GM19397 (cell line): Measurements from ENCODE around the gene LRMDA.
"Not testable (repeated sequence)": the region's sequence is repeated elsewhere in the genome, so short reads cannot be mapped to it uniquely, and the experiment has no call there.

Experiments used
- ATAC-seq: cut with Tn5 transposase; IDR thresholded peaks from one replicate; pipeline ENCODE4 v1.9.1; 2021; ENCODE audit warnings: mild to moderate bottlenecking, moderate library complexity; ENCODE audit not compliant: unreplicated experiment

LRMDA gene

GRCh38 chr10:75502389-75502788 is 71.0 kb downstream of the LRMDA start:
- no peak for ATAC-seq

GRCh38 chr10:75502838-75503237 is 71.4 kb downstream of the LRMDA start:
- ATAC-seq, result no peak

- no peak for ATAC-seq
These were observed 73.9 kb downstream of the LRMDA start for GRCh38 chr10:75505293-75505692.

- ATAC-seq, result peak; percentile 66
These were observed 74.5 kb downstream of the LRMDA start for GRCh38 chr10:75505840-75506506.

- ATAC-seq, result peak; percentile 23
These were observed 75.5 kb downstream of the LRMDA start for GRCh38 chr10:75506930-75507329.

GRCh38 chr10:75507469-75507868 is 76.0 kb downstream of the LRMDA start:
- ATAC-seq, result no peak

GRCh38 chr10:75508239-75508813 is 76.9 kb downstream of the LRMDA start:
- ATAC-seq, result no peak

GRCh38 chr10:75508814-75509306 is 77.4 kb downstream of the LRMDA start:
- ATAC-seq, result no peak

- ATAC-seq, result no peak
These were observed 78.3 kb downstream of the LRMDA start for GRCh38 chr10:75509706-75510105.

GRCh38 chr10:75511011-75511410 is 79.6 kb downstream of the LRMDA start:
- ATAC-seq, result no peak

GRCh38 chr10:75512203-75512933 is 80.9 kb downstream of the LRMDA start:
- no peak for ATAC-seq

GRCh38 chr10:75513292-75513885 is 82.0 kb downstream of the LRMDA start:
- ATAC-seq, result no peak

GRCh38 chr10:75514830-75515229 is 83.4 kb downstream of the LRMDA start:
- ATAC-seq, result no peak

- not testable (repeated sequence) for ATAC-seq
These were observed 84.7 kb downstream of the LRMDA start for GRCh38 chr10:75516154-75516553.

- ATAC-seq, result not testable (repeated sequence)
These were observed 87.8 kb downstream of the LRMDA start for GRCh38 chr10:75519213-75519612.

- ATAC-seq, result not testable (repeated sequence)
These were observed 89.9 kb downstream of the LRMDA start for GRCh38 chr10:75521194-75521829.

GRCh38 chr10:75525067-75525466 is 93.6 kb downstream of the LRMDA start:
- no peak for ATAC-seq

- no peak for ATAC-seq
These were observed 94.2 kb downstream of the LRMDA start for GRCh38 chr10:75525646-75526045.

GRCh38 chr10:75527542-75527941 is 96.1 kb downstream of the LRMDA start:
- ATAC-seq, result no peak

- ATAC-seq, result no peak
These were observed 97.0 kb downstream of the LRMDA start for GRCh38 chr10:75528392-75528791.

- ATAC-seq, result no peak
These were observed 98.9 kb downstream of the LRMDA start for GRCh38 chr10:75530299-75530698.
